Pancreas (tissue), 10 donors: ENCODE measurements around the gene ZXDC. TPM values are rescaled to one million over a fixed set of nuclear protein-coding genes. Genes with fewer than 3 reads are reported as not detected.

Experiments
- ATAC-seq, 4 donors: fragments of 200-7000 bp; cut with Tn5 transposase; one replicate each; pipeline versions ENCODE4 v1.8.0 to v1.9.1; 2020; ENCODE audit warnings: mild to moderate bottlenecking in 4 of 4, moderate library complexity in 4 of 4
- DNase-seq, 6 donors: peaks; one replicate each; pipeline ENCODE4 v3.0.0-alpha.2; 2020
- FAIRE-seq: peaks from 2 replicates; lab custom pipeline; 2012; peaks lifted over from hg19 to GRCh38; lab: Jason Lieb, UNC
- H3K27ac ChIP-seq, 4 donors: fragments of 200-600 bp; sonication (generic); 1 replicate in 3 of 4; 2 replicates in 1 of 4; pipeline versions ENCODE4 v1.5.0 to v1.8.0; 2020
- H3K27me3 ChIP-seq, 4 donors: fragments of 200-600 bp; one replicate each; pipeline ENCODE4 v1.8.0; 2021
- H3K36me3 ChIP-seq, 3 donors: fragments of 200-600 bp; sonication (generic) in 1 of 3; one replicate each; pipeline versions ENCODE4 v1.5.0 to v1.8.0; 2020 to 2021
- H3K4me1 ChIP-seq, 3 donors: fragments of 200-600 bp; one replicate each; pipeline ENCODE4 v1.8.0; 2021
- H3K4me3 ChIP-seq, 4 donors: fragments of 200-600 bp; sonication (generic) in 2 of 4; one replicate each; pipeline versions ENCODE4 v1.5.0 to v1.8.0; 2020 to 2021
- H3K9me3 ChIP-seq, 4 donors: fragments of 200-600 bp; one replicate each; pipeline ENCODE4 v1.8.0; 2021
- CTCF ChIP-seq, 4 donors: fragments of 200-600 bp; sonication (generic) in 3 of 4; IDR thresholded peaks; one replicate each; pipeline versions ENCODE4 v1.5.0 to v1.8.0; 2021; ENCODE audit warnings: antibody characterized with exemption in 4 of 4
- WGBS, 2 donors: extraction: QIAGEN DNeasy Blood & Tissue Kit; methylation state at CpG; one replicate each; pipeline ENCODE4 v1.1.7; 2013; 5-methylcytosine and 5-hydroxymethylcytosine counted together
- intact Hi-C, 3 donors: fragments of 100-400 bp; cut with DNase I; formaldehyde crosslinking; loops; one replicate each; pipeline versions ENCODE4 v1.11.1 to v1.14.2; 2022
- polyA plus RNA-seq, 2 donors: library from polyadenylated mRNA; stranded (reverse); fragments of 200-250 nt; gene quantifications; one replicate each; pipeline ENCODE4 v1.2.3, GENCODE V29; 2013
- total RNA-seq, 6 donors: library from RNA; stranded (reverse); fragmentation: NEBNext Ultra II Directional in 4 of 6; extraction: Animal tissue kit (Norgen Biotek cat#: 25700) in 4 of 6; gene quantifications; one replicate each; pipeline versions ENCODE4 v1.2.1 to v1.2.4, GENCODE V29; 2021 to 2023
- donor health status: healthy with polysubstance abuse.
- donor health status: DM: no; HTN: no; CAD: no; lungs with moderate emphysema.
- donor health status: DM: no; HTN: no; CAD: no.
- donor health status: control.
- donor health status: control.
- donor health status: Bipolar disorder and iron deficiency.
- donor health status: DM: yes; HTN: yes; CAD: no.
- donor health status: DM: no; HTN: no; CAD: no.
- donor health status: DM: no; HTN: no; CAD: no.
- donor health status: DM: yes; HTN: yes; CAD: no.

Gene ZXDC
- total and polyA plus RNA-seq, 8 donors = 19.4 to 26.1 (median 20.9) TPM

- no peak overlapping the region for H3K4me3 ChIP-seq
- intact Hi-C loops = no loop called here
- ATAC-seq (no peak), FAIRE-seq (no peak), DNase-seq (peak in 1 of 6 donors; percentile 35)
- TF ChIP-seq CTCF (IDR thresholded peaks at IDR 0.05) = no peak
- WGBS, 2 donors = 73 to 78% methylated on average over 6 to 7 of the region's 7 CpGs
- no peaks in the 10 kb centered on the region for H3K27me3 ChIP-seq
- no peaks in the 10 kb centered on the region for H3K36me3 ChIP-seq
- H3K9me3 ChIP-seq = no peaks in the 10 kb centered on the region
- H3K27ac ChIP-seq = no peak overlapping the region
- no peaks in the 10 kb centered on the region for H3K4me1 ChIP-seq
Measured at GRCh38 chr3:126500016-126500415, 24.3 kb upstream of the ZXDC start.

- no peak for FAIRE-seq
- intact Hi-C loops = no loop called here
Measured at GRCh38 chr3:126499401-126499800, 23.7 kb upstream of the ZXDC start.

GRCh38 chr3:126498929-126499328, 23.2 kb upstream of the ZXDC start:
- ATAC-seq (no peak), DNase-seq (peak in 1 of 6 donors; percentile 45), FAIRE-seq (no peak)
- no peaks in the 10 kb centered on the region for H3K27me3 ChIP-seq
- intact Hi-C loops = no loop called here
- no peaks in the 10 kb centered on the region for H3K4me1 ChIP-seq
- H3K36me3 ChIP-seq = no peaks in the 10 kb centered on the region
- no peaks in the 10 kb centered on the region for H3K9me3 ChIP-seq
- no peak for TF ChIP-seq CTCF (IDR thresholded peaks at IDR 0.05)
- H3K27ac ChIP-seq = no peak overlapping the region
- no peak overlapping the region for H3K4me3 ChIP-seq
- 63 to 77% methylated on average over 10 of the region's 10 CpGs for WGBS, 2 donors

More at GRCh38 chr3:126499401-126499800, 23.7 kb upstream of the ZXDC start:
- no peak for TF ChIP-seq CTCF (IDR thresholded peaks at IDR 0.05)
- Histone ChIP-seq H3K4me3 (no peak overlapping the region), H3K4me1 (no peaks in the 10 kb centered on the region), H3K27me3 (no peaks in the 10 kb centered on the region), H3K9me3 (no peaks in the 10 kb centered on the region), H3K27ac (no peak overlapping the region), H3K36me3 (no peaks in the 10 kb centered on the region)
- 90 to 97% methylated on average over 9 of the region's 9 CpGs for WGBS, 2 donors
- peak in 1 of 6 donors; percentile 36 for DNase-seq
- ATAC-seq = no peak

- ATAC-seq (no peak), FAIRE-seq (no peak), DNase-seq (peak in 1 of 6 donors; percentile 34)
- intact Hi-C loops = no loop called here
- no peak for TF ChIP-seq CTCF (IDR thresholded peaks at IDR 0.05)
- H3K9me3 ChIP-seq = no peaks in the 10 kb centered on the region
- no peaks in the 10 kb centered on the region for H3K27me3 ChIP-seq
- no peak overlapping the region for H3K27ac ChIP-seq
- H3K36me3 ChIP-seq = no peaks in the 10 kb centered on the region
- H3K4me1 ChIP-seq = no peaks in the 10 kb centered on the region
- WGBS, 2 donors = 70 to 85% methylated on average over 4 of the region's 4 CpGs
- no peak overlapping the region for H3K4me3 ChIP-seq
Measured at GRCh38 chr3:126498461-126498860, 22.8 kb upstream of the ZXDC start.

- WGBS, 2 donors = 89 to 97% methylated on average over 6 of the region's 6 CpGs
- no peaks in the 10 kb centered on the region for H3K4me1 ChIP-seq
- DNase-seq (peak in 1 of 6 donors; percentile 28), FAIRE-seq (no peak), ATAC-seq (no peak)
- no peak overlapping the region for H3K27ac ChIP-seq
- no peaks in the 10 kb centered on the region for H3K9me3 ChIP-seq
- H3K27me3 ChIP-seq = no peaks in the 10 kb centered on the region
- H3K36me3 ChIP-seq = no peaks in the 10 kb centered on the region
- intact Hi-C loops = no loop called here
- TF ChIP-seq CTCF (IDR thresholded peaks at IDR 0.05) = no peak
- no peak overlapping the region for H3K4me3 ChIP-seq
Measured at GRCh38 chr3:126497956-126498355, 22.3 kb upstream of the ZXDC start.
